Ovary (tissue), 3 donors: ENCODE results near the gene CUTA.

ENCODE experiments used
- EP300 ChIP-seq: sonication (generic); formaldehyde crosslinking; IDR thresholded peaks from one replicate; pipeline ENCODE4 v1.6.1; 2017; ENCODE audit warnings: antibody characterized with exemption
- POLR2A ChIP-seq: fragments of 450-650 bp; IDR thresholded peaks from one replicate; pipeline ENCODE4 v1.6.1; 2017; ENCODE audit warnings: antibody characterized with exemption, mild to moderate bottlenecking, moderate library complexity
- TF ChIP-seq, protein P1 (sequence below), 3 donors: fragments of 450-650 bp in 2 of 3; fragments of 200-600 bp in 1 of 3; IDR thresholded peaks; one replicate each; pipeline versions ENCODE4 v1.5.1 to v1.8.0; 2016 to 2022; ENCODE audit warnings: antibody characterized with exemption in 3 of 3, mild to moderate bottlenecking in 1 of 3
- donor health status: DM: no; HTN: no; CAD: no.

GRCh38 chr6:33375143-33375671 is 42.7 kb downstream of the CUTA start:
- TF ChIP-seq, protein P1, sequence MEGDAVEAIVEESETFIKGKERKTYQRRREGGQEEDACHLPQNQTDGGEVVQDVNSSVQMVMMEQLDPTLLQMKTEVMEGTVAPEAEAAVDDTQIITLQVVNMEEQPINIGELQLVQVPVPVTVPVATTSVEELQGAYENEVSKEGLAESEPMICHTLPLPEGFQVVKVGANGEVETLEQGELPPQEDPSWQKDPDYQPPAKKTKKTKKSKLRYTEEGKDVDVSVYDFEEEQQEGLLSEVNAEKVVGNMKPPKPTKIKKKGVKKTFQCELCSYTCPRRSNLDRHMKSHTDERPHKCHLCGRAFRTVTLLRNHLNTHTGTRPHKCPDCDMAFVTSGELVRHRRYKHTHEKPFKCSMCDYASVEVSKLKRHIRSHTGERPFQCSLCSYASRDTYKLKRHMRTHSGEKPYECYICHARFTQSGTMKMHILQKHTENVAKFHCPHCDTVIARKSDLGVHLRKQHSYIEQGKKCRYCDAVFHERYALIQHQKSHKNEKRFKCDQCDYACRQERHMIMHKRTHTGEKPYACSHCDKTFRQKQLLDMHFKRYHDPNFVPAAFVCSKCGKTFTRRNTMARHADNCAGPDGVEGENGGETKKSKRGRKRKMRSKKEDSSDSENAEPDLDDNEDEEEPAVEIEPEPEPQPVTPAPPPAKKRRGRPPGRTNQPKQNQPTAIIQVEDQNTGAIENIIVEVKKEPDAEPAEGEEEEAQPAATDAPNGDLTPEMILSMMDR (IDR thresholded peaks at IDR 0.05): no peak
- TF ChIP-seq EP300 (no peak), POLR2A (no peak)
